Keratinocyte (primary cell): ENCODE data around the gene RPL23. TPM values are rescaled to one million over a fixed set of nuclear protein-coding genes. Genes with fewer than 3 reads are reported as not detected.
A peak's percentile ranks its signal among the peaks of the same experiment; 100 is the strongest.

ENCODE experiments used
- DNase-seq: peaks from one replicate; pipeline ENCODE4 v3.0.0-alpha.2; 2011; ENCODE audit warnings: low read depth, missing footprints, low spot score
- FAIRE-seq: peaks from 2 replicates; lab custom pipeline; 2011; peaks lifted over from hg19 to GRCh38; lab: Jason Lieb, UNC
- H2AFZ ChIP-seq: 2 replicates; pipeline ENCODE4 v1.6.0; 2012; ENCODE audit warnings: low read length, control low read depth, inconsistent platforms; ENCODE audit not compliant: control insufficient read depth
- H3K27ac ChIP-seq: 2 replicates; pipeline ENCODE4 v1.5.1; 2011; ENCODE audit warnings: low read length; ENCODE audit not compliant: control insufficient read depth, insufficient read depth
- H3K27me3 ChIP-seq: 3 replicates; pipeline ENCODE4 v1.6.0; 2011; ENCODE audit warnings: low read length; ENCODE audit not compliant: control insufficient read depth, insufficient read depth; ENCODE audit errors: extremely low read depth
- H3K36me3 ChIP-seq, 2 experiments: 2 replicates in 1 of 2; 3 replicates in 1 of 2; pipeline ENCODE4 v1.5.1; 2011; ENCODE audit warnings: low read length in 2 of 2, mild to moderate bottlenecking in 1 of 2; ENCODE audit not compliant: control insufficient read depth in 2 of 2, insufficient read depth in 2 of 2; ENCODE audit errors: extremely low read depth in 1 of 2
- H3K4me1 ChIP-seq: 3 replicates; pipeline ENCODE4 v1.5.1; 2011; ENCODE audit warnings: low read length; ENCODE audit not compliant: control insufficient read depth, insufficient read depth; ENCODE audit errors: extremely low read depth
- H3K4me2 ChIP-seq: 3 replicates; pipeline ENCODE4 v1.6.0; 2011; ENCODE audit warnings: low read depth, low read length; ENCODE audit not compliant: control insufficient read depth, insufficient read depth; ENCODE audit errors: extremely low read depth
- H3K4me3 ChIP-seq, 3 experiments: fragments of 200-600 bp in 1 of 3; sonication (generic) in 1 of 3; 2 replicates in 2 of 3; 3 replicates in 1 of 3; pipeline ENCODE4 v1.5.1; 2011 to 2016; ENCODE audit warnings: low read length in 3 of 3, mild to moderate bottlenecking in 3 of 3, control low read depth in 2 of 3, inconsistent platforms in 1 of 3, low read depth in 1 of 3, mixed read lengths in 1 of 3, mixed run types in 1 of 3, moderate library complexity in 1 of 3; ENCODE audit not compliant: control insufficient read depth in 2 of 3, insufficient read depth in 2 of 3; ENCODE audit errors: extremely low read depth in 1 of 3
- H3K79me2 ChIP-seq: 2 replicates; pipeline ENCODE4 v1.6.0; 2012; ENCODE audit warnings: low read length; ENCODE audit not compliant: control insufficient read depth, insufficient read depth
- H3K9ac ChIP-seq: 3 replicates; pipeline ENCODE4 v1.6.0; 2011; ENCODE audit warnings: low read length; ENCODE audit not compliant: control insufficient read depth, insufficient read depth; ENCODE audit errors: extremely low read depth
- H3K9me1 ChIP-seq: 3 replicates; pipeline ENCODE4 v1.6.0; 2011; ENCODE audit warnings: low read length; ENCODE audit not compliant: control insufficient read depth, insufficient read depth; ENCODE audit errors: extremely low read depth
- H3K9me3 ChIP-seq: 2 replicates; pipeline ENCODE4 v1.5.1; 2012; ENCODE audit warnings: low read depth, low read length; ENCODE audit not compliant: control insufficient read depth
- H4K20me1 ChIP-seq: 3 replicates; pipeline ENCODE4 v1.6.0; 2011; ENCODE audit warnings: low read length; ENCODE audit not compliant: control insufficient read depth, insufficient read depth; ENCODE audit errors: extremely low read depth
- CTCF ChIP-seq, 3 experiments: IDR thresholded peaks in 1 of 3; conservative IDR thresholded peaks in 1 of 3; optimal IDR thresholded peaks in 1 of 3; 2 replicates in 2 of 3; 3 replicates in 1 of 3; pipeline versions ENCODE3 to v1.5.1; 2011; ENCODE audit warnings: low read length in 3 of 3, mild to moderate bottlenecking in 3 of 3, moderate library complexity in 2 of 3, control low read depth in 1 of 3, inconsistent platforms in 1 of 3; ENCODE audit not compliant: insufficient read depth in 2 of 3; ENCODE audit errors: extremely low read depth in 1 of 3
- EZH2 ChIP-seq: IDR thresholded peaks from one replicate; pipeline ENCODE4 v1.6.1; 2012; ENCODE audit warnings: inconsistent platforms, mild to moderate bottlenecking, low read length, moderate library complexity
- dilution Hi-C: fragments of 300-500 bp; cut with MboI; formaldehyde crosslinking; loops from one replicate; pipeline ENCODE4 v1.7.0; 2020; ENCODE audit warnings: low sequenced_read_pairs; ENCODE audit not compliant: extremely low pct_ligation_motif_present
- polyA plus RNA-seq, 5 experiments: library from polyadenylated mRNA; depleted of rRNA in 3 of 5; stranded (reverse) in 3 of 5; stranded (forward) in 1 of 5; unstranded in 1 of 5; fragments of >200 nt; gene quantifications; 1 replicate in 1 of 5; 2 replicates in 3 of 5; 3 replicates in 1 of 5; pipeline versions ENCODE4 v1.2.1 to v1.2.3, GENCODE V29; 2011 to 2012; ENCODE audit warnings: missing spikeins in 2 of 5, low read depth in 1 of 5, low replicate concordance in 1 of 5

The RPL23 gene
- polyA plus RNA-seq, 1 donor (not counting 4 experiments of a cell fraction or from before 2014, with no cell fraction given): 2,966 TPM

DNA sequence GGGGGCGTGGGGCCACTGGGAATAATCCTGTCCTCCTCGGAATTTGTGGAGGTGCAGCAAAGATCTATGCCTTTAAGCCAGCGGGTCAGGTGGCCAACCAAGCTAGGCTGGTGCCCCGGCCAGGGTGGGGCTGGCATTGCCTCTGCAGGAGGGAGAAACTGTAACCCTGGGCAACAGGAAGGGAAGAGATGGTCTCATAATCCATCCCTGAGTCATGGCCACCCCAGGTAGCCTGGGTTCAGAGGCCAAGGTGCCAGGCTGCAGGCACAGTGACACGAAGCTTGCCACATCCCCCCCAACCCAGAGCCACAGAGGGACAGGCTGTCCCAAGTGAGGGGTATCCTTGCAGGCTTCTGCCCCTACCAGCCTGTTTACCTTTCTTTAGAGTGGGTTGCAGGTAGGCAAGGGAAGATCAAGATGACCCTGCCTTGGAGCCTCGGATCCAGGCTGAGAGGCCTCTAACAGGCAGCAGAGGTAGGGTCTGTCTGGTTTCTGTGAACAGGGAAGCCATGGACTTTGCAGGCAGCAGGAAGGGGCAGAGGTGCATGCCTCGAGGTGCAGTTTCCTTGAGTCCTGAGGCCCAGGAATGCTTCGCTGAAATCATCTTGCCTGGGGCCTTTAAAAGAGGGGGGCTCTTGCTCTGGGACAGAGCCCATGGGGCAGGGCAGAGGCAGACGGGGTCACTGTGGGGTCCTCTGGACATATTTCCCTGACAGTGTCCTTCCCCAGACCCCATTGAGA lies 20.3 kb upstream of the RPL23 start:
- H3K9me1 ChIP-seq: peaks cover 5% of the 10 kb centered on the region
- peaks cover 28% of the 10 kb centered on the region for H4K20me1 ChIP-seq
- TF ChIP-seq EZH2: no peak
- TF ChIP-seq CTCF (optimal IDR thresholded peaks at IDR 0.05 in 1 of 3, IDR thresholded peaks at IDR 0.05 in 1 of 3, conservative IDR thresholded peaks at IDR 0.05 in 1 of 3; ENCODE audit: extremely low read depth in 1 of 3, insufficient read depth in 2 of 3, low read length in 3 of 3): no peak
- DNase-seq: no peak
- no peak overlapping the region for H3K9ac ChIP-seq
- peak overlapping the region in 1 of 3 experiments; percentile 5 for H3K4me3 ChIP-seq
- no peak for FAIRE-seq
- no peak overlapping the region for H3K27ac ChIP-seq
- no peak overlapping the region for H2AFZ ChIP-seq
- peak overlapping the region; percentile 99 for H3K4me2 ChIP-seq
- peaks cover 64% of the 10 kb centered on the region for H3K4me1 ChIP-seq
- peaks cover 25 to 29% of the 10 kb centered on the region in 2 experiments for H3K36me3 ChIP-seq
- H3K79me2 ChIP-seq: peaks cover 85% of the 10 kb centered on the region
- H3K27me3 ChIP-seq: no peaks in the 10 kb centered on the region
- no peaks in the 10 kb centered on the region for H3K9me3 ChIP-seq
- dilution Hi-C loops: no loop called here

DNA sequence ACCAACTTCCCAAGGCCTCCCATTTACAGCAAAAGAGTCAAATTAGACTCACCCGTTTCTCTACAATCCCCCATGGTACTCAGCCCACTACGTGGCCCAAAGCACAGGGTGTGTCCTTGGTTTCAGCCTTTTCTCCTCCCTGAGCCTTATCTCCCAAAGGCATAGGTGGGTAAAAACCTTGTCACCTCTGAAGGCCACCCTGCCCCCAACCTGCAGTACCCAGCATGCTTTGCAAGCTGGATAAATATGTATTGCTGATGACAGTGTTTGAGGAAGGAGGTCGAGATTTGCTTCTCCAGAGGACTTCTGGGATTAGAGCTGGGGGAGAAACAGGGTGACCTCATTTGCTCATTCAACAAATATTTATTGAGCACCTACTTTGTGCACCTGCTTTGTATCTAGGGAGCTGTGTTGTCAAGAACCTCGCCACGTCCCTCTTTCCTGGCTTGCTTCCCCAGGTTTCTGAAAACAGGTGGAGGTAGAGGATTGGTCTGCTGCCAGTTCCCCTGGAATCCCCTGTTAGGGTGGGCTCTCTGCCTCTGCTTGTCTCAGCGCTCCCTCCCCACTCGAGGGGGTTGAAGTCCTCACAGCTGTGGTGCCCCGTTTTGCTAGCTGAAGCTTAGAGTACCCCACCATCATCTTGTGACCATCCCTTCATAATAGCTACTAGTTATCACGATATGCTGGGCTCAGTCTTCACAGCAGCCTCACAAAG lies 19.3 kb upstream of the RPL23 start:
- H3K4me2 ChIP-seq: peak overlapping the region; percentile 99
- peaks cover 19 to 21% of the 10 kb centered on the region in 2 experiments for H3K36me3 ChIP-seq
- no peaks in the 10 kb centered on the region for H3K27me3 ChIP-seq
- peak overlapping the region in 1 of 3 experiments; percentile 5 for H3K4me3 ChIP-seq
- FAIRE-seq (no peak), DNase-seq (no peak)
- peaks cover 70% of the 10 kb centered on the region for H3K4me1 ChIP-seq
- no peak overlapping the region for H3K27ac ChIP-seq
- dilution Hi-C loops: no loop called here
- no peaks in the 10 kb centered on the region for H3K9me3 ChIP-seq
- no peak overlapping the region for H2AFZ ChIP-seq
- H3K9me1 ChIP-seq: peaks cover 5% of the 10 kb centered on the region
- H3K9ac ChIP-seq: no peak overlapping the region
- peaks cover 28% of the 10 kb centered on the region for H4K20me1 ChIP-seq
- peaks cover 75% of the 10 kb centered on the region for H3K79me2 ChIP-seq
- TF ChIP-seq CTCF (optimal IDR thresholded peaks at IDR 0.05 in 1 of 3, IDR thresholded peaks at IDR 0.05 in 1 of 3, conservative IDR thresholded peaks at IDR 0.05 in 1 of 3; ENCODE audit: extremely low read depth in 1 of 3, insufficient read depth in 2 of 3, low read length in 3 of 3): no peak
- TF ChIP-seq EZH2: no peak
